Small intestine (tissue), 7 donors: ENCODE measurements around the gene EHF. TPM values are rescaled to one million over a fixed set of nuclear protein-coding genes. Genes with fewer than 3 reads are reported as not detected.
A peak's percentile ranks its signal among the peaks of the same experiment; 100 is the strongest.

Source experiments
- DNase-seq, 2 donors: peaks; one replicate each; pipeline versions ENCODE4 v3.0.0 to v3.0.0-alpha.2; 2013
- FAIRE-seq: peaks from 2 replicates; lab custom pipeline; 2012; peaks lifted over from hg19 to GRCh38; lab: Jason Lieb, UNC
- H3K27ac ChIP-seq, 3 donors: one replicate each; pipeline ENCODE4 v1.5.1; 2013; ENCODE audit warnings: low read length in 2 of 3, mild to moderate bottlenecking in 2 of 3, control low read depth in 1 of 3, inconsistent platforms in 1 of 3, low read depth in 1 of 3, moderate library complexity in 1 of 3
- H3K27me3 ChIP-seq, 3 donors: one replicate each; pipeline ENCODE4 v1.6.1; 2013; ENCODE audit warnings: low read length in 3 of 3, inconsistent platforms in 1 of 3; ENCODE audit not compliant: control insufficient read depth in 3 of 3, insufficient read depth in 3 of 3
- H3K36me3 ChIP-seq, 3 donors: one replicate each; pipeline ENCODE4 v1.6.1; 2013; ENCODE audit warnings: low read length in 3 of 3, inconsistent platforms in 1 of 3, low read depth in 1 of 3, mild to moderate bottlenecking in 1 of 3, moderate library complexity in 1 of 3; ENCODE audit not compliant: control insufficient read depth in 3 of 3, insufficient read depth in 2 of 3
- H3K4me1 ChIP-seq, 3 donors: one replicate each; pipeline ENCODE4 v1.6.1; 2013; ENCODE audit warnings: low read length in 2 of 3, inconsistent platforms in 1 of 3, low read depth in 1 of 3, mild to moderate bottlenecking in 1 of 3, moderate library complexity in 1 of 3; ENCODE audit not compliant: control insufficient read depth in 3 of 3, insufficient read depth in 2 of 3
- H3K4me3 ChIP-seq, 3 donors: one replicate each; pipeline ENCODE4 v1.5.1; 2013; ENCODE audit warnings: low read length in 3 of 3, control low read depth in 1 of 3, inconsistent platforms in 1 of 3, low read depth in 1 of 3, mild to moderate bottlenecking in 1 of 3, moderate library complexity in 1 of 3
- H3K9me3 ChIP-seq, 2 donors: one replicate each; pipeline ENCODE4 v1.6.1; 2013; ENCODE audit warnings: low read depth in 1 of 2, low read length in 1 of 2; ENCODE audit not compliant: control insufficient read depth in 2 of 2, insufficient read depth in 1 of 2
- WGBS, 3 donors: extraction: QIAGEN DNeasy Blood & Tissue Kit; methylation state at CpG; one replicate each; pipeline ENCODE4 v1.1.7; 2013; 5-methylcytosine and 5-hydroxymethylcytosine counted together
- polyA plus RNA-seq, 4 donors: library from polyadenylated mRNA; stranded (reverse) in 3 of 4; unstranded in 1 of 4; fragments of 200-250 nt in 3 of 4; fragments of 120-200 nt in 1 of 4; gene quantifications; one replicate each; pipeline versions ENCODE4 v1.2.1 to v1.2.3, GENCODE V29; 2013
- donor health status: healthy with polysubstance abuse.
- donor health status: control.
- donor health status: control.
- donor health status: Bipolar disorder and iron deficiency.
- donor health status: healthy.

The EHF gene
- polyA plus RNA-seq, 4 donors: 7.3 to 54.1 (median 26.2) TPM

DNA sequence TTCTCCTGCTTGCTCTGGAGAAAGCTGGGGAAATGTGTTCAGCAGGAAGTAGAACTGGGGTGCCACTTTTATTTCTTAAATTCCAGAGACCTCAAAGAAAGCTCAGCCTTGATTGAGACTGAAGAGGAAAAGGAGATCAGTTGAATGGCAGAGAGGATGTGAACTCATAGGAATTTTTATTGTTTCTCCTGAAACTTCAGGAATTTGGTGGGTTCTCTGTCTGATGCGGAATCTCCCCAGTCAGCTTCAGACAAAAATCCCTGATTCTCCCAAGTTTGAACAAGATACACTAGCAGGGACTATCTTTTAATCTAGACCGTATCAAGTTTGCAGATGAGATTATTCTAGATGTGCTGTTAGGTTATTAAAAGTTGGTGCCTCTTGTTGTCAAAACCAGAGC, 23.0 kb downstream of the EHF start:
- H3K27ac ChIP-seq: peak overlapping the region in 1 of 3 donors; percentile 91
- peaks cover 4 to 14% (median 6%) of the 10 kb centered on the region in 3 donors for H3K36me3 ChIP-seq
- WGBS, 3 donors: 51 to 76% (median 53%) methylated on average over 2 of the region's 2 CpGs
- no peak for FAIRE-seq
- H3K9me3 ChIP-seq: no peaks in the 10 kb centered on the region
- H3K4me3 ChIP-seq: peak overlapping the region in 2 of 3 donors; percentile 41 to 43
- H3K4me1 ChIP-seq: peaks cover 6 to 34% (median 16%) of the 10 kb centered on the region in 3 donors
- DNase-seq: no peak
- H3K27me3 ChIP-seq: no peaks in the 10 kb centered on the region

DNA sequence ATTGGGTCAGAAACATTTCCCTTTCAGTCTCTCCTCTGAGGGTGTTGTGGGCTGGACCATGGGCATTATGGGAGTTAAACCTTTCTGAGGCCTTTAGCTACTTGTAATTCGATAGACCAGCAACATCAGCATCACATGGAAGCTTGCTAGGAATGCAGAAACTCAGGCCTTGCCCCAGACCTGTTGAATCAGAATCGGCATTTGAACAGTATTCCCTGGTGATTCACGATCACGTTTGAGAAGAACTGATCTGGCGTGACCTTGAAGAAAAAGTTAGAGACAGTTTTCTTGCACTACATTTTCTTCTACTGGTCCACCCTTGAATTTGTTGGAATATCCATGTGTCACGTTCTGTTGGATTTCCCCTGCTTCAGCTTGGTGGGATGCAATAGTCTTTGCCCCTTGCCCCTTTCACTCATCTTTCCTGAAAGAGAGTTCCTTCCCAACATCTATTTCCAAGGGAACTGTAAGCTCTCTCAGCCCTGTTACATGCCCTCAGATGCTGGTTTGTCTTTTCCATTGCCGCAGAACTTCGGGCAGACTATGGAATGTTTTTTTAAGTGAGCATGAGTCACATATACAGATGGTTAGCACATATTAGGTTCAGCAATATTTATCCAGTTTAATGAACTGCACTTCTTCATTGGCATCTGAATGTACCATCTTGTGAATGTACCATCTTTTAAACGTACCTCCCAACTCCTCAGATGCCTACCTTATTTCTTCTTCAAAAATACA, 23.9 kb downstream of the EHF start:
- H3K4me1 ChIP-seq: peaks cover 9 to 26% (median 11%) of the 10 kb centered on the region in 3 donors
- DNase-seq: no peak
- WGBS, 3 donors: 63 to 74% (median 74%) methylated on average over 9 of the region's 9 CpGs
- FAIRE-seq: no peak
- peak overlapping the region in 1 of 3 donors; percentile 1 for H3K4me3 ChIP-seq
- no peaks in the 10 kb centered on the region for H3K27me3 ChIP-seq
- H3K36me3 ChIP-seq: peaks cover 4 to 21% (median 6%) of the 10 kb centered on the region in 3 donors
- H3K27ac ChIP-seq: no peak overlapping the region
- H3K9me3 ChIP-seq: no peaks in the 10 kb centered on the region

DNA sequence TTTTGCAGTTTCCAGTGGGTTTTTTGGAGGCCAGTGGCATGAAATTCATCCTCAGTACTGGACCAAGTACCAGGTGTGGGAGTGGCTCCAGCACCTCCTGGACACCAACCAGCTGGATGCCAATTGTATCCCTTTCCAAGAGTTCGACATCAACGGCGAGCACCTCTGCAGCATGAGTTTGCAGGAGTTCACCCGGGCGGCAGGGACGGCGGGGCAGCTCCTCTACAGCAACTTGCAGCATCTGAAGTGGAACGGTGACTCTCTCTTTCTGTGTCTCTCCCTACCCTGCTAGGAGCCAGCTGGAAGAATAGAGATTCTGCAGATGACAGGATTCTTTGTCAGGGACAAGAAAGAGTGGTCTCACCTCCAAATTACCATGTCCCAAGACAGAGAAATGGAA, 25.5 kb downstream of the EHF start:
- no peak for FAIRE-seq
- DNase-seq: no peak
- Histone ChIP-seq H3K4me3 (no peak overlapping the region), H3K27me3 (no peaks in the 10 kb centered on the region), H3K36me3 (peaks cover 4 to 27% (median 6%) of the 10 kb centered on the region in 3 donors), H3K9me3 (no peaks in the 10 kb centered on the region), H3K27ac (no peak overlapping the region), H3K4me1 (peaks cover 6 to 12% (median 11%) of the 10 kb centered on the region in 3 donors)
- WGBS, 3 donors: 93 to 95% (median 93%) methylated on average over 8 of the region's 8 CpGs

DNA sequence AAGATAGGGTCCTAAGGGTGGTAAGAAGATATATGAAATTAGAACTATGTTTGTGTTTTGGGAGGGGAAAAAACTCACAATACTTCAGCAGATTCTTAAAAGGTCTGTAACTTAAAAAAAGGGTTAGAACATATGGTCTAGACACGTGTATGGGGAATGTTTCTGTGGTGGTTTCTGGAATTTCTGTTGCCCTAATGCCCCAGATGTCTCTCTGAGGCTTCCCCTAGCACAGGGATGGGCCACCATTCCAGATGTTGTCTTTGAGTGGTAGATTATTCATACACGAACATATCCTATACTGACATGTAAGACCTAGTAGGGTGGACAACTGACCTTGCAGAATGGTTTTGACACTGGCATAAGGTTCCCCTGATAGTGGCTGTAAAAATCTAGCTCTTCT, 26.2 kb downstream of the EHF start:
- no peaks in the 10 kb centered on the region for H3K27me3 ChIP-seq
- H3K27ac ChIP-seq: no peak overlapping the region
- peaks cover 5 to 15% (median 7%) of the 10 kb centered on the region in 3 donors for H3K4me1 ChIP-seq
- WGBS, 3 donors: 63 to 78% (median 66%) methylated on average over 2 of the region's 2 CpGs
- DNase-seq (no peak), FAIRE-seq (no peak)
- peaks cover 6 to 29% (median 6%) of the 10 kb centered on the region in 3 donors for H3K36me3 ChIP-seq
- no peaks in the 10 kb centered on the region for H3K9me3 ChIP-seq
- no peak overlapping the region for H3K4me3 ChIP-seq

DNA sequence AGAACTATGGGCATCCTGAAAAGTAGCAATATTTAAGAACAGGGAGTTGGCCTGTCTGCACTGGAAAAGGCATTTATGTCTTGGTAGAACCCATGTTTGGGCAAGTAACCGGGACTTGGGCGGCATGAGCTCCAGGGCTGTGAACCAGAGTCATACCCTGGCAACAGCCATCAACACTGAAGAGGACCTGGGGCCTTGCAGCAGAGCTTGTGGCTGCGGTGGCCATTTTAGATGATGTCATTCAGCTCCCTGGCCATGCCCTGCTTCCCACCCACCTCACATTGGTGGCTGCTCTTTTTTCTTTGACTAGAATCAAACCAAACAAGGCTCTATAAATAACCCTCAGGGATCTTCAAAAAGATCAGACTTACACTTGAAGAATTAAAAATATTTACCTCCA, 26.6 kb downstream of the EHF start:
- Histone ChIP-seq H3K27me3 (no peaks in the 10 kb centered on the region), H3K27ac (no peak overlapping the region), H3K4me1 (peaks cover 5 to 17% (median 9%) of the 10 kb centered on the region in 3 donors), H3K9me3 (no peaks in the 10 kb centered on the region), H3K4me3 (no peak overlapping the region), H3K36me3 (peaks cover 6 to 29% (median 6%) of the 10 kb centered on the region in 3 donors)
- 96 to 100% (median 97%) methylated on average over 3 of the region's 3 CpGs for WGBS, 3 donors
- FAIRE-seq: no peak
- no peak for DNase-seq

DNA sequence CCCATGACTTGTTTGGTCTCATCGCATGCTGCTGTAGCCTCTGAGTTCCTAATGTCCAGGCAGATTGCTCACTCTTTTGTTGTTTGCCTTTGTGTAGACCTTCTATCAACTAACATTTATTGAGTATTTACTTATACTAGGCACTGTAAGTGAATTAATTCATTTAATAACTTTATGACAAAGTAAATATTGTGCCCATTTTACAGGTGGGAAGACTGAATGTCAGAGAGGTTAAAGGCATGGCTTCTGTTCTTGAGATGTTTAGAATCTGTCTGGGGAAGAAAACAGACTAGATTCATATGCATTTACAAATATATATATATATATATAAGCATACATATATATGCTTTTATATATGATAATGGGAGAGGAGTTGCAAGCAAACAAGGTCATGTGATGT, 27.1 kb downstream of the EHF start:
- Histone ChIP-seq H3K36me3 (peaks cover 6 to 32% (median 7%) of the 10 kb centered on the region in 3 donors), H3K9me3 (no peaks in the 10 kb centered on the region), H3K27ac (no peak overlapping the region), H3K4me1 (peaks cover 10 to 19% (median 14%) of the 10 kb centered on the region in 3 donors), H3K4me3 (no peak overlapping the region), H3K27me3 (no peaks in the 10 kb centered on the region)
- WGBS, 3 donors: 91 to 100% (median 96%) methylated on average over 1 of the region's 1 CpG
- FAIRE-seq (no peak), DNase-seq (no peak)

DNA sequence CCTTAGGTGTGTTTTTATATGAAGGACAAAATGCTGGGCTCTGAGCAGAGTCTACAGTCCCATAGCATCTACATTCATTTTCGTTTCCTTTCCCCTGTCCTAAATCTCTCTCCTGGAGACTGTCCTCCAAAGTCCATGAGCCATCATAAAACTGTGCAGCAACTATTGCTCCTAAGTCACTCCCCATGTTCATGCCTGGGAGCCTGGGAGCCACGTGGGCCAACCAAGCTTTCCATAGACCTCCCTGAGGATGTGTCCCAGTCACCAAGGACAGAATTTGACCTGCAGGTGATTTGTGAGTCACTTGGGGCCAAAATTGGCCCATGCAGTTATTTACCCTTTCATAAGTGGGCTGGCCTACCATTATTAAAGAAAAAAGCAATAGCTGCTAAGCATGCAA, 28.7 kb downstream of the EHF start:
- Histone ChIP-seq H3K27me3 (no peaks in the 10 kb centered on the region), H3K4me3 (no peak overlapping the region), H3K36me3 (peaks cover 6 to 36% (median 8%) of the 10 kb centered on the region in 3 donors), H3K4me1 (peaks cover 16 to 18% (median 17%) of the 10 kb centered on the region in 3 donors), H3K9me3 (no peaks in the 10 kb centered on the region), H3K27ac (no peak overlapping the region)
- DNase-seq (peak; percentile 36 to 73), FAIRE-seq (no peak)
- WGBS, 3 donors: 18 to 67% (median 43%) methylated on average over 2 of the region's 2 CpGs

DNA sequence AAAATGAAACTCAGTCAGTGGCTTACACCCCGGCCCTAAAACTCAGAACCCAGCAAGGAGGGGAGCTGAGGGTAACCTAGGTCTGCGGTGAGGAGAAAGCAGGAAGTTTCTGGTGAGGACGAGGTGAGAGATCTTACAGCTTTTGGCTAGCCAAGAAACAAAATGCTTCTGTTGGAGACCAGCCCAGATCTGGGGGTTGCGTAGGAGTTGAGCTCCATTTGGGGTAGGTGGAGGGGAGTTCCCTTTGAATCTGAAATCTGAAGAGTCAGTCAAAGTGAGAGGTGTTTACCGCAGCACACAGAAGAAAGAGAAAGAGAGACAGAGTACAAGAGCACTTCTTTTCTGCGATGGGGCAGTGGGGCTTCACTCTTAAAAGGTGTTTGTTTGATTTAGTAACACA, 29.6 kb downstream of the EHF start:
- Histone ChIP-seq H3K36me3 (peaks cover 6 to 40% (median 8%) of the 10 kb centered on the region in 3 donors), H3K9me3 (no peaks in the 10 kb centered on the region), H3K4me3 (no peak overlapping the region), H3K27ac (no peak overlapping the region), H3K27me3 (no peaks in the 10 kb centered on the region), H3K4me1 (peaks cover 11 to 18% (median 17%) of the 10 kb centered on the region in 3 donors)
- 57 to 81% (median 65%) methylated on average over 6 of the region's 6 CpGs for WGBS, 3 donors
- FAIRE-seq (no peak), DNase-seq (no peak)
